KMS-11 (cell line): Measurements from ENCODE around the gene DUSP14.

Experiments used
- H2AFZ ChIP-seq: fragments of 200-600 bp; sonication (generic); 2 replicates; pipeline ENCODE4 v1.6.1; 2016; ENCODE audit warnings: antibody characterized with exemption, mixed run types, low read depth
- H3K27ac ChIP-seq: fragments of 200-600 bp; sonication (generic); 2 replicates; pipeline ENCODE4 v1.6.1; 2016; ENCODE audit warnings: mild to moderate bottlenecking, mixed run types
- H3K27me3 ChIP-seq: fragments of 200-600 bp; sonication (generic); 2 replicates; pipeline ENCODE4 v1.6.1; 2017; ENCODE audit warnings: mild to moderate bottlenecking, low read depth, mixed run types, moderate library complexity; ENCODE audit not compliant: insufficient read depth
- H3K36me3 ChIP-seq: fragments of 200-600 bp; sonication (generic); 2 replicates; pipeline ENCODE4 v1.6.1; 2017; ENCODE audit warnings: mild to moderate bottlenecking, mixed run types; ENCODE audit not compliant: insufficient read depth
- H3K4me1 ChIP-seq: fragments of 200-600 bp; sonication (generic); 2 replicates; pipeline ENCODE4 v1.6.1; 2016; ENCODE audit warnings: mild to moderate bottlenecking, low read depth, mixed run types; ENCODE audit not compliant: poor library complexity, severe bottlenecking
- H3K4me2 ChIP-seq: fragments of 200-600 bp; sonication (generic); 2 replicates; pipeline ENCODE4 v1.7.0; 2016; ENCODE audit warnings: mild to moderate bottlenecking, mixed run types
- H3K4me3 ChIP-seq: fragments of 200-600 bp; sonication (generic); IDR thresholded peaks from 2 replicates; pipeline ENCODE4 v1.6.1; 2017; ENCODE audit warnings: low read depth, low read length, mixed read lengths; ENCODE audit not compliant: insufficient read depth
- H3K79me2 ChIP-seq: fragments of 200-600 bp; sonication (generic); 2 replicates; pipeline ENCODE4 v1.6.1; 2016; ENCODE audit warnings: low read depth, mixed run types; ENCODE audit not compliant: insufficient read depth
- H3K9ac ChIP-seq: fragments of 200-600 bp; sonication (generic); 2 replicates; pipeline ENCODE4 v1.6.1; 2016; ENCODE audit warnings: mild to moderate bottlenecking, mixed run types
- H4K20me1 ChIP-seq: fragments of 200-600 bp; sonication (generic); 2 replicates; pipeline ENCODE4 v1.6.1; 2016; ENCODE audit warnings: mild to moderate bottlenecking, mixed run types; ENCODE audit not compliant: insufficient read depth
- TF ChIP-seq, protein P1 (sequence below): fragments of 200-600 bp; sonication (generic); conservative IDR thresholded peaks from 2 replicates; pipeline ENCODE4 v1.6.1; 2017; ENCODE audit warnings: low read depth, mild to moderate bottlenecking, antibody characterized with exemption, low read length, moderate library complexity, mixed read lengths

The DUSP14 gene

DNA sequence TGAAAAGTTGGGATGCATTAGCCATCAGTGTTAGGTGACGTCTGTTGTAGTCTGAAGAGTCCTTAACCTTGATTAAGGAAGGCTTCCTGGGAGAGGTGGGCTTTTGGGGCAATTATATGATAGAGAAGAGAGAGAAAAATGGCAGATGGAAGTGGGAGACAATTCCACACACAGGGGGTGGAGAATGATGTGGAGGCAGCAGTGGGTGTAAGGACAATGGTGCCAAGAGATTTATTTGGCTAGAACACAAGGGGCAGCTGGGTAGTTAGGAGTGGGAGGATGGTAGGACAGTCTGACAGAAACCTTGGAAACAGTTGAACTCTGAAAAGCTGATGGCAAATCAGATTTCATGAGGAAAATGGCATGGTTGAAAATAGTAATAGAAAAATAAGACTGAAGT lies 10.7 kb upstream of the DUSP14 start:
- H3K27ac ChIP-seq, result no peak overlapping the region
- no peak overlapping the region for H3K4me3 ChIP-seq
- TF ChIP-seq, protein P1, sequence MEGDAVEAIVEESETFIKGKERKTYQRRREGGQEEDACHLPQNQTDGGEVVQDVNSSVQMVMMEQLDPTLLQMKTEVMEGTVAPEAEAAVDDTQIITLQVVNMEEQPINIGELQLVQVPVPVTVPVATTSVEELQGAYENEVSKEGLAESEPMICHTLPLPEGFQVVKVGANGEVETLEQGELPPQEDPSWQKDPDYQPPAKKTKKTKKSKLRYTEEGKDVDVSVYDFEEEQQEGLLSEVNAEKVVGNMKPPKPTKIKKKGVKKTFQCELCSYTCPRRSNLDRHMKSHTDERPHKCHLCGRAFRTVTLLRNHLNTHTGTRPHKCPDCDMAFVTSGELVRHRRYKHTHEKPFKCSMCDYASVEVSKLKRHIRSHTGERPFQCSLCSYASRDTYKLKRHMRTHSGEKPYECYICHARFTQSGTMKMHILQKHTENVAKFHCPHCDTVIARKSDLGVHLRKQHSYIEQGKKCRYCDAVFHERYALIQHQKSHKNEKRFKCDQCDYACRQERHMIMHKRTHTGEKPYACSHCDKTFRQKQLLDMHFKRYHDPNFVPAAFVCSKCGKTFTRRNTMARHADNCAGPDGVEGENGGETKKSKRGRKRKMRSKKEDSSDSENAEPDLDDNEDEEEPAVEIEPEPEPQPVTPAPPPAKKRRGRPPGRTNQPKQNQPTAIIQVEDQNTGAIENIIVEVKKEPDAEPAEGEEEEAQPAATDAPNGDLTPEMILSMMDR, result no peak
- peaks cover 14% of the 10 kb centered on the region for H3K4me1 ChIP-seq
- no peak overlapping the region for H2AFZ ChIP-seq
- H4K20me1 ChIP-seq, result no peaks in the 10 kb centered on the region
- no peak overlapping the region for H3K9ac ChIP-seq
- H3K36me3 ChIP-seq, result no peaks in the 10 kb centered on the region; the same call in 1 of the 2 replicates
- H3K4me2 ChIP-seq, result no peak overlapping the region
- no peaks in the 10 kb centered on the region for H3K79me2 ChIP-seq
- H3K27me3 ChIP-seq, result no peaks in the 10 kb centered on the region

- Histone ChIP-seq H3K27me3 (no peaks in the 10 kb centered on the region), H2AFZ (no peak overlapping the region), H3K79me2 (no peaks in the 10 kb centered on the region), H3K4me2 (no peak overlapping the region), H3K9ac (no peak overlapping the region), H3K4me3 (no peak overlapping the region), H3K36me3 (no peaks in the 10 kb centered on the region; the same call in 1 of the 2 replicates), H4K20me1 (no peaks in the 10 kb centered on the region), H3K27ac (no peak overlapping the region), H3K4me1 (peaks cover 14% of the 10 kb centered on the region)
- TF ChIP-seq, protein P1, result no peak
These were observed 9.3 kb upstream of the DUSP14 start for GRCh38 chr17:37480427-37480826.

DNA sequence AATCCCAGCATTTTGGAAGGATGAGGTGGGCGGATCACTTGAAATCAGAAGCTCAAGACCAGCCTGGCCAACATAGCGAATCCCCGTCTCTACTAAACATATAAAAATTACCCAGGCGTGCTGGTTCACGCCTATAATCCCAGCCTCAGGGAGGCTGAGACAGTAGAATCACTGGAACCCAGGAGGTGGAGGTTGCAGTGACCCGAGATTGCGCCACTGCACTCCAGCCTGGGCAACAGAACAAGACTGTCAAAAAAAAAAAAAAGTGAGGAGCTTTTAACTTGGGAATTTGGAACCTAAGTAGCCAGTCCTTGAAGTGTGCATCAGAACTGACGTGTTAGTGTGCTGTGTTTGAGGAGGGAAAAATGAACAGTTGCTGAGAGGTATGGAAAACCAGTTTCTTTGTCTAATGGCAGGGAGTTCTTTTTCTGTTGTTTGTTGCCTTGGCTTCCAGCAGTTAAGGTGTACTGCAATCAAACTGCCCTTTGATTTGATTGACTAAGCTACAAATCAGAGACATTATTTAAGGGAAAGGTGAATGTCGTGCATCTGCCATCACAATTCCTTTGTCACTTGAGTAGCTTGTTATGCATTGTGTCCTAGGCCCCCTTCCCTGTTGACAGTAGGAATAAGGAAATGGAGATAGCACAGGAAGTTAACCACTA lies 8.6 kb upstream of the DUSP14 start:
- Histone ChIP-seq H2AFZ (no peak overlapping the region), H3K4me2 (no peak overlapping the region), H3K9ac (no peak overlapping the region), H3K36me3 (no peaks in the 10 kb centered on the region; the same call in 1 of the 2 replicates), H4K20me1 (no peaks in the 10 kb centered on the region), H3K4me3 (no peak overlapping the region), H3K4me1 (peaks cover 14% of the 10 kb centered on the region), H3K79me2 (no peaks in the 10 kb centered on the region), H3K27ac (no peak overlapping the region), H3K27me3 (no peaks in the 10 kb centered on the region)
- TF ChIP-seq, protein P1, result no peak

- peaks cover 26% of the 10 kb centered on the region for H3K4me1 ChIP-seq
- H4K20me1 ChIP-seq, result no peaks in the 10 kb centered on the region
- H3K27me3 ChIP-seq, result no peaks in the 10 kb centered on the region
- no peak overlapping the region for H3K9ac ChIP-seq
- no peak overlapping the region for H3K4me3 ChIP-seq
- no peak overlapping the region for H3K27ac ChIP-seq
- no peaks in the 10 kb centered on the region for H3K36me3 ChIP-seq
- TF ChIP-seq, protein P1, result no peak
- H3K79me2 ChIP-seq, result no peaks in the 10 kb centered on the region
- no peak overlapping the region for H2AFZ ChIP-seq
- H3K4me2 ChIP-seq, result no peak overlapping the region
These were observed 6.2 kb upstream of the DUSP14 start for GRCh38 chr17:37483311-37484039.
